GM23338 (cell line): ENCODE measurements around the gene FNIP2.

Experiments used
- CREB1 ChIP-seq: fragments of 250-450 bp; sonication (Bioruptor Pico); IDR thresholded peaks from 2 replicates; pipeline ENCODE4 v1.5.0; 2020; ENCODE audit warnings: low read depth, mild to moderate bottlenecking, moderate library complexity
- CTCF ChIP-seq, 2 experiments: fragments of 200-600 bp in 1 of 2; sonication (generic) in 1 of 2; conservative IDR thresholded peaks; 2 replicates each; pipeline versions ENCODE4 v1.5.1 to v1.6.1; 2016 to 2017; ENCODE audit warnings: antibody characterized with exemption in 2 of 2, low read depth in 2 of 2, mild to moderate bottlenecking in 2 of 2, moderate library complexity in 1 of 2
- ETS1 ChIP-seq: IDR thresholded peaks from 2 replicates; pipeline ENCODE4 v1.6.1; 2016; ENCODE audit warnings: antibody characterized with exemption
- EZH2 ChIP-seq: fragments of 200-600 bp; sonication (generic); IDR thresholded peaks from one replicate; pipeline ENCODE4 v1.8.0; 2017; ENCODE audit warnings: antibody characterized with exemption, mild to moderate bottlenecking, low read depth; ENCODE audit not compliant: unreplicated experiment
- EZH2phosphoT487 ChIP-seq: fragments of 200-600 bp; sonication (generic); IDR thresholded peaks from one replicate; pipeline ENCODE4 v1.8.1; 2018; ENCODE audit warnings: antibody characterized with exemption; ENCODE audit not compliant: unreplicated experiment
- POLR2AphosphoS5 ChIP-seq: IDR thresholded peaks from 2 replicates; pipeline ENCODE4 v1.6.1; 2016; ENCODE audit warnings: antibody characterized with exemption, low read depth
- REST ChIP-seq: IDR thresholded peaks from one replicate; pipeline ENCODE4 v1.6.1; 2018; ENCODE audit warnings: antibody characterized with exemption; ENCODE audit not compliant: unreplicated experiment
- STAT1 ChIP-seq: IDR thresholded peaks from one replicate; pipeline ENCODE4 v1.6.1; 2016; ENCODE audit warnings: antibody characterized with exemption; ENCODE audit not compliant: unreplicated experiment
- ZNF114 ChIP-seq: fragments of 250-450 bp; sonication (Bioruptor Pico); IDR thresholded peaks from 2 replicates; pipeline ENCODE4 v1.5.0; 2020; ENCODE audit warnings: mild to moderate bottlenecking, moderate library complexity
- ZNF331 ChIP-seq: fragments of 250-450 bp; sonication (Bioruptor Pico); IDR thresholded peaks from 2 replicates; pipeline ENCODE4 v1.5.0; 2020; ENCODE audit warnings: low read depth, mild to moderate bottlenecking, moderate library complexity
- ZNF462 ChIP-seq: fragments of 250-450 bp; sonication (Bioruptor Pico); IDR thresholded peaks from 2 replicates; pipeline ENCODE4 v1.5.0; 2020; ENCODE audit warnings: mild to moderate bottlenecking, moderate library complexity

- TF ChIP-seq EZH2 (no peak), CTCF (conservative IDR thresholded peaks at IDR 0.05; ENCODE audit: low read depth in 2 of 2) (no peak), POLR2AphosphoS5 (no peak), CREB1 (CRISPR knock-in tag) (no peak), ZNF331 (CRISPR knock-in tag) (no peak), EZH2phosphoT487 (no peak), ZNF114 (CRISPR knock-in tag) (no peak), STAT1 (no peak), REST (no peak), ETS1 (no peak), ZNF462 (CRISPR knock-in tag) (no peak)
These were observed 24.2 kb downstream of the FNIP2 start for GRCh38 chr4:158793021-158793420.
